Common myeloid progenitor, CD34-positive (primary cell): ENCODE results near the gene ZFHX3.
"Not testable (repeated sequence)": the region's sequence is repeated elsewhere in the genome, so short reads cannot be mapped to it uniquely, and the experiment has no call there.

Experiments used
- CTCF ChIA-PET: fragments of 350-600 bp; sonication (Branson Sonifier 250); formaldehyde crosslinking; loops from one replicate; lab custom pipeline; 2021; ENCODE audit warnings: antibody characterized with exemption; lab: Charles Lee
- POLR2A ChIA-PET: fragments of 350-600 bp; sonication (Branson Sonifier 250); formaldehyde crosslinking; loops from one replicate; lab custom pipeline; 2021; ENCODE audit warnings: antibody characterized with exemption; lab: Charles Lee
- DNase-seq, 3 donors: peaks; one replicate each; pipeline versions ENCODE4 v3.0.0 to v3.0.0-alpha.2; 2013
- H3K27ac ChIP-seq, 2 experiments: 1 replicate in 1 of 2; 2 replicates in 1 of 2; pipeline ENCODE4 v1.7.0; 2013; ENCODE audit warnings: inconsistent platforms in 2 of 2, low read length in 2 of 2, mild to moderate bottlenecking in 2 of 2, low read depth in 1 of 2, moderate library complexity in 1 of 2; ENCODE audit not compliant: severe bottlenecking in 2 of 2, insufficient read depth in 1 of 2, poor library complexity in 1 of 2
- H3K27me3 ChIP-seq, 5 experiments: replicated peaks in 2 of 5; 1 replicate in 3 of 5; 2 replicates in 2 of 5; pipeline versions ENCODE4 v1.6.1 to v1.7.0; 2013; ENCODE audit warnings: low read length in 4 of 5, mild to moderate bottlenecking in 2 of 5, moderate library complexity in 2 of 5, inconsistent platforms in 1 of 5; ENCODE audit not compliant: insufficient read depth in 5 of 5, control insufficient read depth in 4 of 5
- H3K36me3 ChIP-seq, 4 experiments: 1 replicate in 2 of 4; 2 replicates in 2 of 4; pipeline versions ENCODE4 v1.6.1 to v1.7.0; 2013; ENCODE audit warnings: low read length in 3 of 4, control low read depth in 1 of 4, mild to moderate bottlenecking in 1 of 4; ENCODE audit not compliant: control insufficient read depth in 4 of 4, insufficient read depth in 4 of 4
- H3K4me1 ChIP-seq, 4 experiments: 1 replicate in 3 of 4; 2 replicates in 1 of 4; pipeline versions ENCODE4 v1.6.1 to v1.7.1; 2013; ENCODE audit warnings: low read length in 3 of 4, mild to moderate bottlenecking in 3 of 4, control low read depth in 1 of 4, inconsistent platforms in 1 of 4, moderate library complexity in 1 of 4; ENCODE audit not compliant: control insufficient read depth in 4 of 4, insufficient read depth in 4 of 4; ENCODE audit errors: control extremely low read depth in 1 of 4
- H3K4me3 ChIP-seq, 7 experiments: 1 replicate in 4 of 7; 2 replicates in 3 of 7; pipeline versions ENCODE4 v1.5.1 to v1.7.0; 2013; ENCODE audit warnings: mild to moderate bottlenecking in 7 of 7, low read length in 6 of 7, moderate library complexity in 6 of 7, inconsistent platforms in 2 of 7, low read depth in 2 of 7, control low read depth in 1 of 7; ENCODE audit not compliant: insufficient read depth in 4 of 7, control insufficient read depth in 1 of 7; ENCODE audit errors: extremely low read depth in 1 of 7
- H3K9me3 ChIP-seq, 5 experiments: 1 replicate in 4 of 5; 2 replicates in 1 of 5; pipeline versions ENCODE4 v1.6.1 to v1.7.1; 2013; ENCODE audit warnings: low read length in 4 of 5, mild to moderate bottlenecking in 2 of 5, inconsistent platforms in 1 of 5, low read depth in 1 of 5, moderate library complexity in 1 of 5; ENCODE audit not compliant: control insufficient read depth in 4 of 5, insufficient read depth in 2 of 5; ENCODE audit errors: control extremely low read depth in 1 of 5
- WGBS: methylation state at CpG from one replicate; pipeline ENCODE4 v1.1.5; 2013; ENCODE audit not compliant: insufficient coverage; 5-methylcytosine and 5-hydroxymethylcytosine counted together

The ZFHX3 gene

DNA sequence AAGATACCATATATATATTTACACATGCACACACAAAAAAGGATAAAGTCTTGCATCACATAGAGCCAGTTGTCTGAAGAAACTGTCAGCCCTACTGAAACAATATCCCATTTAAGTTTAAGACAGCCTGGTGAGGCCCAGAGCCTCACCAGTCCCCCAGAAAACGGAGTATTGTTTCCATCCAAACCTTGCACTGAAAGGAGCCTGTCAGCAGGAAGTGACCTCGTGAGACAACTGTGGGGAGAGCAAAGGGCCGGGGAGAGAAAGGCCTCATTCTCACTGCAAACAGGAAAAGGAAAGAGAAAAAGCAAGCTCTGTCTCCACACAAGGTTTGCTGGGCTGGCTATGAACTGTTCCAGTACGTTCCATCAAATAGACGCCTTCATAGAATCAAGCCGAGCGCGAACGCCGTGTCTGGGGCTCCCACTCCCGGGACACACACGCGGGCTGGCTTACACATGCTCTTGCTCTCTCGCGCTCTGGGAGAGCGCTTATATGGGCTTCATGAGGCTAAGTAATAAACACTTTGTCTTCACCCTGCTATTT lies 44.4 kb upstream of the ZFHX3 start:
- no peaks in the 10 kb centered on the region for H3K36me3 ChIP-seq
- peaks cover 0 to 8% (median 2%) of the 10 kb centered on the region in 4 experiments for H3K4me1 ChIP-seq
- no peak overlapping the region for H3K27ac ChIP-seq
- H3K4me3 ChIP-seq: no peak overlapping the region
- no peaks in the 10 kb centered on the region for H3K9me3 ChIP-seq
- H3K27me3 ChIP-seq: no peaks in the 10 kb centered on the region
- 74% methylated on average over 14 of the region's 16 CpGs for WGBS
- DNase-seq: no peak
- CTCF ChIA-PET: no interaction called here
- POLR2A ChIA-PET: no interaction called here

- Histone ChIP-seq H3K9me3 (no peaks in the 10 kb centered on the region), H3K36me3 (no peaks in the 10 kb centered on the region), H3K27ac (no peak overlapping the region), H3K4me1 (peaks cover 0 to 9% (median 3%) of the 10 kb centered on the region in 4 experiments), H3K4me3 (no peak overlapping the region), H3K27me3 (no peaks in the 10 kb centered on the region)
- DNase-seq: no peak
- POLR2A ChIA-PET: no interaction called here
- CTCF ChIA-PET: no interaction called here
- WGBS: 91% methylated on average over 8 of the region's 8 CpGs
Measured at GRCh38 chr16:73091174-73091573, 43.2 kb upstream of the ZFHX3 start.

DNA sequence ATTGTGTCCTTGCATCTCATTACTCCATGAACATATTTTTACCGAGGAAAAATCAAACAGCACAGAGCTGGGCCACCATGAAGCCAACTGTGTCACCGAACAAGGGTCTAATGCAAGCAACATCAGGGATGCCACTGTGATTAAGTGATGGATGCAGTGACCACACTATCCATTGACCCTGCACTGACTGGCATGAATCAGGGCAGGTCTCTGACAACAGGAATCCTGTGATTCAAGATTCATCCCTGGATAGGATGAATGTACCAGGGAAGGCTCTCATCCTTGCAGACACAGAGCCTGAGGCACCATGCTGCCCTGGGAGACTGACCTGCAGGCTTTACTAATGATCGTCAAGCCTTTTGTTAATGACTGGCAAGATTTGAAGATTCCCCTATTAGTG lies 41.5 kb upstream of the ZFHX3 start:
- no peak for DNase-seq
- Histone ChIP-seq H3K4me1 (peaks cover 2 to 16% (median 7%) of the 10 kb centered on the region in 4 experiments), H3K36me3 (no peaks in the 10 kb centered on the region), H3K27ac (no peak overlapping the region), H3K9me3 (no peaks in the 10 kb centered on the region), H3K4me3 (no peak overlapping the region), H3K27me3 (no peaks in the 10 kb centered on the region)
- 100% methylated on average over 2 of the region's 3 CpGs for WGBS
- ChIA-PET CTCF (no interaction called here), POLR2A (no interaction called here)

- peaks cover 0 to 1% (median 0%) of the 10 kb centered on the region in 5 experiments for H3K9me3 ChIP-seq
- DNase-seq: peak in 2 of 3 donors; percentile 63 to 72
- H3K4me1 ChIP-seq: peaks cover 0 to 16% (median 5%) of the 10 kb centered on the region in 4 experiments
- no peak overlapping the region for H3K27ac ChIP-seq
- peak overlapping the region in 1 of 7 experiments; percentile 10 for H3K4me3 ChIP-seq
- 0% methylated on average over 1 of the region's 4 CpGs for WGBS
- H3K27me3 ChIP-seq: no peaks in the 10 kb centered on the region
- CTCF ChIA-PET: no interaction called here
- H3K36me3 ChIP-seq: no peaks in the 10 kb centered on the region
- POLR2A ChIA-PET: no interaction called here
Measured at GRCh38 chr16:73086108-73086507, 38.2 kb upstream of the ZFHX3 start.

DNA sequence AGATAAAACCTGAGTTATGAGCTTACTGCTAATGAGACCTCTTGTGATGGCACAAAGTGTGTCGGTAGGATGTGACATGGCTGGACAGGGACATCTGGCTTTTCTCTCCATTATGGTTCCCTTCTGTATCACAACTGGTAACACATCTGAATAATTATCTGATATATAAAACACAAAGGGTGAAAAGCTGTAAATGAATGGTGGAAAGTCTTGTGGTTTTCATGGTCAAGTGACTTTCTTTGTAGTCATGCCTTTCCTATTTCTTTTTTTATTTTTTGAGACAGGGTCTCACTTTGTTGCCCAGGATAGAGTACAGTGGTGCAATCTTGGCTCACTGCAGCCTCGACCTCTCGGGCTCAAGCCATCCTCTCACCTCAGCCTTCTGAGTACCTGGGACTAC lies 35.3 kb upstream of the ZFHX3 start:
- H3K4me1 ChIP-seq: peaks cover 0 to 16% (median 5%) of the 10 kb centered on the region in 4 experiments
- POLR2A ChIA-PET: no interaction called here
- no peaks in the 10 kb centered on the region for H3K27me3 ChIP-seq
- no peaks in the 10 kb centered on the region for H3K36me3 ChIP-seq
- no peak for DNase-seq
- WGBS: no CpG with 5 or more reads among the region's 3 CpGs
- H3K9me3 ChIP-seq: peaks cover 0 to 1% (median 0%) of the 10 kb centered on the region in 5 experiments
- no peak overlapping the region for H3K27ac ChIP-seq
- CTCF ChIA-PET: interaction anchor here (1.2 kb wide), 1 partner anchor 17 kb away, joined by 3 read pairs; no protein-coding TSS in a partner anchor
- no peak overlapping the region for H3K4me3 ChIP-seq

GRCh38 chr16:73082634-73083051 lies 34.7 kb upstream of the ZFHX3 start:
- H3K4me3 ChIP-seq, POLR2A ChIA-PET, H3K36me3 ChIP-seq, H3K27me3 ChIP-seq, DNase-seq, H3K27ac ChIP-seq, H3K9me3 ChIP-seq: not testable (repeated sequence)
- CTCF ChIA-PET: interaction anchor here (1.2 kb wide), 1 partner anchor 18 kb away, joined by 3 read pairs; no protein-coding TSS in a partner anchor
- H3K4me1 ChIP-seq: peaks cover 0 to 16% (median 5%) of the 10 kb centered on the region in 4 experiments
- 100% methylated on average over 1 of the region's 4 CpGs for WGBS

DNA sequence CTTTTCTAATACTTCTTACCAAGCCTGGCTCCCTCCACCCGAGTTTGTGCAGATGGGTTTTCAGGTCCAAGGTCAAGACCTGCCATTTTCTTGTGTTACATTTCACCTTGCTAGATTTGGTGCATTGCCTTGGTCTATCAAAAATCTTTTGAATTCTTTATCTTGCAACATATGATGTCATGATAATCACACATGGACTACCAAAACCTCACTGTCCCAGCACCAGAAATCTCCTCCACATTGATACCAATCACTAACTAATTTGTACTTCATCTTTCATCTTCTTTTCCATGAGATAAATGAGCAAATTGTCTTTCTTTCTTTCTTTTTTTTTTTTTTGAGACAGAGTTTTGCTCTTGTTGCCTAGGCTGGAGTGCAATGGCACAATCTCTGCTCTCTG lies 33.0 kb upstream of the ZFHX3 start:
- Histone ChIP-seq H3K9me3 (peaks cover 0 to 1% (median 0%) of the 10 kb centered on the region in 5 experiments), H3K27me3 (no peaks in the 10 kb centered on the region), H3K4me3 (no peak overlapping the region), H3K27ac (no peak overlapping the region), H3K36me3 (no peaks in the 10 kb centered on the region), H3K4me1 (peaks cover 0 to 12% (median 4%) of the 10 kb centered on the region in 4 experiments)
- CTCF ChIA-PET: no interaction called here
- DNase-seq: no peak
- whole genome bisulfite sequencing: 100% methylated on average over 1 of the region's 1 CpG
- POLR2A ChIA-PET: no interaction called here
